ENCODE data around the gene SLC6A2. TPM values are rescaled to one million over a fixed set of nuclear protein-coding genes. Genes with fewer than 3 reads are reported as not detected.
A peak's percentile ranks its signal among the peaks of the same experiment; 100 is the strongest.

SLC6A2 gene
- polyA plus RNA-seq, 4 donors: 0.12 to 0.93 (median 0.32) TPM

DNA sequence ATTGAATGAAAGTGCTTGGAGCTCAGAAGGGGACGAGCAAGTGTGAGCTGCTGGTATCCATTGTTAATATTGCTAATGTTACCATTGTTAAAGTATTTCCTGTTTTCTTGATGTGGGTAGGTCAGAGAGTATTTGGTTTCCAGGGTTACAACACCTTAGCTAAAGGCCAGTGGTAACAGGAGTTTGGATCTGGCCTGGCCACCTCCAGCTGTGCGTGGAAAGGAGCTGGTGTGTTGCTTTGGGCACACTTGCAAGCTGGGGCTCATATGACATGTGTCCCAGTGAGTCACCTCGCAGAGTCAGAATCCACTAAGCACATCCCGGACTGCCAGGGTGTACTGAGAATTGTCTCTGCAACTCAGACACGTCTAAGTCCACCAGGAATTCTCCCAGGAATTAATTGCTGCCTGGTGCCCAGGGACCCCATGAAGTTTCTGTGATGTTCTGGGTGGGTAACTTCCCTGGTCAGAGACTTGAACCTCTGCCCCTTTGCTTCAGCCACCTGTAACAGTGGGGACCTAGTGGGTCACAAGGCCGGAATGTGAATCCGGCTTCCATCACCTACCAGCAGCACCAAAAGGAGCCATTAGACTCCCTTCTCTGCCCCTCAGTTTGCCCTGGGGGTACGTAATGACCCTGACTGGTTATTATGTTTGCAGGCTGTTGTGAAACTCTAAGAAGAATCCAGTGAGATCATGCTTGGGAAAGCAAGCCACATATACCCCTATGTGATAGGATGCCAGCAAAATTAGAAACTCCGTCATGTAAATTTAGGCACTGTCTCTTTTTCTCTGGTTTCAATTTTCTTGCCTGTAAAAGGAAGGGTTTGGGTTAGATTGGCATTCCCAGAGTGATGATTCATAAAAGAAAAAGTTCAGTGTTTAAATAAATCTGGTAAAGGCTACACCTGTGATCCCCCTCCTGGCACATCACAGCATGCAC is 12.8 kb downstream of the SLC6A2 start:
- no peak for DNase-seq (ENCODE audit: low read depth in 4 of 4, low spot score in 3 of 4)

DNA sequence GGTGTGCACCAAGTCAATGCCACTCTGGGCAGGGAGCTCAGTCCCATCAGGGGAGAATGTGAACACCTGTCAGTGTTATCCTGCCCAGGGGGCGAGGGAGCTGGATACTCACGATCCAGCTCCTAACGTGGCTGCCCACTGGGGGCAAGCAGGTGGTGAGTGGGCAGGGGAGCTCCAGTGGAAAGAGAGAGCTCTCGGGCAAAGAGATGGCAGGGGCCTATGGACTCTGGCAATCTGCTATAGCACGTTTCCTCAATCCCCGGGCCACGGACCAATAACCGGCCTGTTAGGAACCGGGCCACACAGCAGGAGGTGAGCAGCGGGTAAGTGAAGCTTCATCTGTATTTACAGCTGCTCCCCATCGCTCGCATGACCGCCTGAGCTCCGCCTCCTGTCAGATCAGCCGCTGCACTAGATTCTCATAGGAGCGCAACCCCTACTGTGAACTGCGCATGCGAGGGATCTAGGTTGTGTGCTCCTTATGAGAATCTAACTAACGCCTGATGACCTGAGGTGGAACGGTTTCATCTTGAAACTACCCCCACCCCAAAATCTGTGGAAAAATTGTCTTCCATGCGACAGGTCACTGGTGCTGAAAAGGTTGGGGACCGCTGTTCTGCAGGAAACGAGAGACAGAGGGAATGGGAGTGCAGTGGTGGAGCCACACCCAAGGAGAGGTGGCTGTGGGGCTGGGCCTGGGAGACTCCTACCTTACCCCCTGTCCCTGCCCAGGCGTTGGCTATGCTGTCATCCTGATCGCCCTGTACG is 15.6 kb downstream of the SLC6A2 start:
- no peak for DNase-seq (ENCODE audit: low read depth in 4 of 4, low spot score in 3 of 4)

- no peak for DNase-seq (ENCODE audit: low read depth in 4 of 4, low spot score in 3 of 4)
Measured at GRCh38 chr16:55671974-55672280, 16.1 kb downstream of the SLC6A2 start.

- DNase-seq (ENCODE audit: low read depth in 4 of 4, low spot score in 3 of 4): no peak
Measured at GRCh38 chr16:55672471-55672870, 16.7 kb downstream of the SLC6A2 start.

- no peak for DNase-seq (ENCODE audit: low read depth in 4 of 4, low spot score in 3 of 4)
Measured at GRCh38 chr16:55678161-55678821, 22.5 kb downstream of the SLC6A2 start.

DNA sequence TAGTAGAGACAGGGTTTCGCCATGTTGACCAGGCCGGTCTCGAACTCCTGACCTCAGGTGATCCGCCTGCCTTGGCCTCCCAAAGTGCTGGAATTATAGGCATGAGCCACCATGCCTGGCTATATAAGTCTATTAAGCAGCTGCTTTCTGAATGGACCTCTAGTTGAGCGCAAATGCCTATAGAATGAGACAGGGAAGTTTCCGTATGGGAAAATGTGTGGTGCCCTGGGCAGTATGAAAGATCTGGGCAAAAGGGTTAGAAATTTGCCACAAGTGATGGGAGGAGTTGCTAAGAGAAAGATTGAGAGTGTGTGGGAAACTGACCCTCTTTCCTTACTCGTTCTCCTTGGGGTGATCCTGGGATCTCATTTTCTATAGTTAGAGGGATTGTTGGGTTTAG is 26.3 kb downstream of the SLC6A2 start:
- DNase-seq (ENCODE audit: low read depth in 4 of 4, low spot score in 3 of 4): no peak

DNA sequence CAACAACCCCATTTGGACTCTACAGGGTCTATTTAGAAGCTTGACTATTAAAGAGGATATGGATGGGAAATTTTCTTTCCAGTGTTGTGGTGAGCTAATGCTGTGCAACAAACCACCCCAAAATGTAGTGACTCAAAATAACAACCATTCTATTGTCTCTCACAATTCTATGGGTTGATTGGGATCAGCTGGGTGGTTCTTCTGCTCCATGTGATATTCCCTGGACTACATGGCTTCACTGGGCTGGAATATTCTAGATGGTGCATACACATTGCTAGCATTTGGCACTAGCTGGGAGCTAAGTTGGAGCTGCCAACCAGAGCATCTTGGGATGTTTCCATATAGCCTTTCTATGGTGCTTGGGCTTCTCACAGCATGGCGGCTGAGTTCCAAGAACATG is 30.2 kb downstream of the SLC6A2 start:
- DNase-seq (ENCODE audit: low read depth in 4 of 4, low spot score in 3 of 4): no peak

- DNase-seq (ENCODE audit: low read depth in 4 of 4, low spot score in 3 of 4): no peak
Measured at GRCh38 chr16:55686671-55687070, 30.9 kb downstream of the SLC6A2 start.

- DNase-seq (ENCODE audit: low read depth in 4 of 4, low spot score in 3 of 4): no peak
Measured at GRCh38 chr16:55687802-55688201, 32.0 kb downstream of the SLC6A2 start.

DNA sequence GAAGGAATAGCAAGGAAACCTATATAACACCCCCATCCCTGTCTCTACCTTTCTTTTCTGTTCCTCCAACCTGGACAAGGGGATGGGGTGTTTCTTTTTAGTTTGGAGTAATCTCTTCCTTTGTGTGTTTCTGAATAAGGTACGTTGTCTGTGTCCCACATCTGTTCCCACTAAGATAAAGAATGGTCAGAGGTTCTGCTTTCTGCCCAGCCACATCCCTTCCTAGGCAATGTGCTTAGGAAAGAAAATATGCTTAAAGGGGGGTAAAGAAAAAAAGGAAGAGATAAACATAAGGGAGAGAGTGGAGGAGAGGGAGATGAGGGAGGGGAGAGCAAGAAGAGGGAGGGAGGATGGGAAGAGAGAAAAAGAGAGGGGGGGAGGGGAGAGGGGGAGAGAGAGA is 35.1 kb downstream of the SLC6A2 start:
- no peak for DNase-seq (ENCODE audit: low read depth in 4 of 4, low spot score in 3 of 4)

GRCh38 chr16:55691771-55692170 is 36.0 kb downstream of the SLC6A2 start:
- DNase-seq (ENCODE audit: low read depth in 4 of 4, low spot score in 3 of 4): no peak

- DNase-seq (ENCODE audit: low read depth in 4 of 4, low spot score in 3 of 4): no peak
Measured at GRCh38 chr16:55695595-55695994, 39.8 kb downstream of the SLC6A2 start.

DNA sequence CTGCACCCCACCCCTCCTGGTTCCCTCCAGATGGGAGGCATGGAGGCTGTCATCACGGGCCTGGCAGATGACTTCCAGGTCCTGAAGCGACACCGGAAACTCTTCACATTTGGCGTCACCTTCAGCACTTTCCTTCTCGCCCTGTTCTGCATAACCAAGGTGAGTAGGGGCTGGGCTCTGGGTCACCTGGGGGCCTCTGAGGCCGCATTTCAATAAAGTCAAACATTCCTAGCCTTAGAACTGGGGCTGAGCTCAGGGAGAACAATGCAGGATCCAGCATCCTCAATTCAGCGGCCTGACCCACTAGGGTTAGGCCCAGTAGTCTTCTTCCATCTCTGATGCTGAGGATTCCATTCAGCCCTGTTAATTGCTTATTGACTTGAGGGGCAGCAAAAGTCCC is 42.1 kb downstream of the SLC6A2 start:
- DNase-seq (ENCODE audit: low read depth in 4 of 4, low spot score in 3 of 4): no peak

- no peak for DNase-seq (ENCODE audit: low read depth in 4 of 4, low spot score in 3 of 4)
Measured at GRCh38 chr16:55698331-55698730, 42.5 kb downstream of the SLC6A2 start.

GRCh38 chr16:55698946-55699345 is 43.2 kb downstream of the SLC6A2 start:
- no peak for DNase-seq (ENCODE audit: low read depth in 4 of 4, low spot score in 3 of 4)

- DNase-seq (ENCODE audit: low read depth in 4 of 4, low spot score in 3 of 4): no peak
Measured at GRCh38 chr16:55699616-55700015, 43.8 kb downstream of the SLC6A2 start.

- no peak for DNase-seq (ENCODE audit: low read depth in 4 of 4, low spot score in 3 of 4)
Measured at GRCh38 chr16:55700067-55700466, 44.3 kb downstream of the SLC6A2 start.

- no peak for DNase-seq (ENCODE audit: low read depth in 4 of 4, low spot score in 3 of 4)
Measured at GRCh38 chr16:55700961-55701360, 45.2 kb downstream of the SLC6A2 start.

DNA sequence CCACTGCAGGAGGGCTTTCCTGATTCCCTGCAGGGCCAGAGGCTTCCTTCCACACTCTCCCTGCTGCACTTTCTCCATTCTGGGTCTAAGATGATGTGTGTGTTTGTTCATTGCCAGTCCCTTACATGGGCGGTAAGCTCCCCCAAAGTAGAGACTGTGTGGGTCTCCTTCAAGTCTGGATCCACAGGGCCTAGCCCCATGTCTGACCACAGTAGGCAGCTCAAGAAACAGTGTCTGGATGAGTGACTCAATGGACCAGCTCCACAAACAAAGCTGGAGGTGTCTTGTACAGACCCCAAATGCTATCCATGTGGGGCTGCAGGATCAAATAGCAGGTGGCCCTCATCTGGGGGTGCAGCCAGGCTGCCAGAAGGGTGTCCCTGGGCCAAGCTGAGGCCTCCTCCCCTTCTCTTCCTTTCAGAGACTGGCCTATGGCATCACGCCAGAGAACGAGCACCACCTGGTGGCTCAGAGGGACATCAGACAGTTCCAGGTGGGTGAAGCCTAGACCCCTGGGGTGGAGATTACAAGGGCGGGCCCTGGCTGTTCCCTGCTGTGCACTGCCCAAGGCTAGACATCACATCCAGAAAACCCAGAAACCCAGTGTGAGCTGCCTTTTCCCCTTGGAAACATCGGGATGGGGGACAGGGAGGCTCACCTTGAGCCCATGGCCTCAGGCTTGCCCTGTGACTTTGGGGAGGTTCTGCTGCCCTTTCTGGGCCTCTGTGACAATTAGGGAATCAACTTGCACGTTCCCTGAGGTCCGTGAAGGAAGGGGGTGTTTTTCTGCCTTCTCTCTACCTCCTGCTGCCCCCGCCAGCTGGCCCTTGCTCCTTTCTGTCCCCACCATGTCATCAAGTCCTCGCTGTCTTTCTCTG is 45.9 kb downstream of the SLC6A2 start:
- DNase-seq (ENCODE audit: low read depth in 4 of 4, low spot score in 3 of 4): peak; percentile 20 to 27 (median 22)

Measured in right renal pelvis (tissue), 4 donors.